Measurements from ENCODE around the gene CDYL2. TPM values are rescaled to one million over a fixed set of nuclear protein-coding genes. Genes with fewer than 3 reads are reported as not detected.

Gene CDYL2
- total RNA-seq, 3 donors from 2014 or later: 6.3 to 8.9 (median 7.5) TPM

DNA sequence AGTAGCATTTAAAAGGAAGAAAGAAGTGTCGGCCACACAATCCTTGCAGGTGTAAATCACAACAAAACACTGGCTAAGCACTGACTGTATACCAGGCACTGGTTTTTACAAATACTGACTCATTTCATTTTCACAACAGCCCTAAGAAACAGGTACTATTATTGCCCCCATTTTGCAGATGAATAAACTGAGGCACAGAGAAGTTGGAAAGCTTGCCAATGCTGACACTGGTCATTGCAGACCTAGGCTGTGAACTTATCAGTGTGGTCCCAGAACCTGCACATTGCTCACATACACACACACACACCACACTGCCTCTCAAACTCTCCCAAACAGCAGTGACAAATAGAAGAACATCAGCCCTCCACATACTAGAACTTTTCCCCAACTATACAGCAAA, 37.6 kb downstream of the CDYL2 start:
- Histone ChIP-seq H3K36me3 (ENCODE audit: low read depth) (no peaks in the 10 kb centered on the region), H3K4me1 (ENCODE audit: low read depth) (no peaks in the 10 kb centered on the region), H3K9me3 (no peaks in the 10 kb centered on the region), H3K4me3 (no peak overlapping the region)
- ATAC-seq: no peak
- intact Hi-C loops (cut with DNase I, micrococcal nuclease): no loop called here
- TF ChIP-seq, protein P1, sequence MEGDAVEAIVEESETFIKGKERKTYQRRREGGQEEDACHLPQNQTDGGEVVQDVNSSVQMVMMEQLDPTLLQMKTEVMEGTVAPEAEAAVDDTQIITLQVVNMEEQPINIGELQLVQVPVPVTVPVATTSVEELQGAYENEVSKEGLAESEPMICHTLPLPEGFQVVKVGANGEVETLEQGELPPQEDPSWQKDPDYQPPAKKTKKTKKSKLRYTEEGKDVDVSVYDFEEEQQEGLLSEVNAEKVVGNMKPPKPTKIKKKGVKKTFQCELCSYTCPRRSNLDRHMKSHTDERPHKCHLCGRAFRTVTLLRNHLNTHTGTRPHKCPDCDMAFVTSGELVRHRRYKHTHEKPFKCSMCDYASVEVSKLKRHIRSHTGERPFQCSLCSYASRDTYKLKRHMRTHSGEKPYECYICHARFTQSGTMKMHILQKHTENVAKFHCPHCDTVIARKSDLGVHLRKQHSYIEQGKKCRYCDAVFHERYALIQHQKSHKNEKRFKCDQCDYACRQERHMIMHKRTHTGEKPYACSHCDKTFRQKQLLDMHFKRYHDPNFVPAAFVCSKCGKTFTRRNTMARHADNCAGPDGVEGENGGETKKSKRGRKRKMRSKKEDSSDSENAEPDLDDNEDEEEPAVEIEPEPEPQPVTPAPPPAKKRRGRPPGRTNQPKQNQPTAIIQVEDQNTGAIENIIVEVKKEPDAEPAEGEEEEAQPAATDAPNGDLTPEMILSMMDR (IDR thresholded peaks at IDR 0.05): no peak
- DNase-seq: no peak

DNA sequence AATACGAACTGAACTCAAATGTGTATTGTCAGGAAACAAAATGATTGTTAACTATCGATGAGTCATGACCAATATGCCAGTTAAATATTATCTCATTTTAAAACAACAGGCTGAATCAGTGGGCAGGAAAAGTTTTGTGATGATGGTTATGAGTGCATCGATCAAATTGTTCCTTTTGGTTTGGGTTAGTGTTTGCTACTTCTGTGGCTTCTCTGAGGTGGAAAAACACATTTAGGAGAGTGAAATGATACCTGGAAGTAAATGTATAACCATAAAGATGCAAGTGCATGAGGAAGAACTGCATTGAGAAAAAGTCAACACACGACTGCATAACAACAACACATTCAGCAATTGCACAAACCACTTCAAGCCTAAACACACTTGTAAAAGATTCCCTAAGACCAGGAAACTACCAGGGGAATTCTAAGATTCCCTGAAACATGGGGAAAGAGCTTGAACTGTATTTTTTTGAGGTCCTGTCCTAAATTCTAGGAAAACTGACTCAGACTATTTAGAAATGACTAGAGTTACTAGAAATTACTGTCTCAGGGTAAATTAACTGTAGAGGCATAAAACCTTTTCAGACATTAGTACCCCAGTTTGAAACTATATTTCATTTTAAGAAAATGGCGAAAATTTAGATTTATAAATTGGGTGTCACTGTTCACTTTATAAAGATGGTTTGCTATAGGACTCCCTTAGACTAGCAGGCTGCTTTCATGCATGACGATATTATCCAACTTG, 44.8 kb downstream of the CDYL2 start:
- TF ChIP-seq, protein P1 (IDR thresholded peaks at IDR 0.05): no peak
- intact Hi-C loops (cut with DNase I, micrococcal nuclease): no loop called here
- H3K4me3 ChIP-seq: no peak overlapping the region
- no peaks in the 10 kb centered on the region for H3K36me3 ChIP-seq (ENCODE audit: low read depth)
- DNase-seq (no peak), ATAC-seq (peak; percentile 40)
- no peaks in the 10 kb centered on the region for H3K4me1 ChIP-seq (ENCODE audit: low read depth)
- H3K9me3 ChIP-seq: no peaks in the 10 kb centered on the region

DNA sequence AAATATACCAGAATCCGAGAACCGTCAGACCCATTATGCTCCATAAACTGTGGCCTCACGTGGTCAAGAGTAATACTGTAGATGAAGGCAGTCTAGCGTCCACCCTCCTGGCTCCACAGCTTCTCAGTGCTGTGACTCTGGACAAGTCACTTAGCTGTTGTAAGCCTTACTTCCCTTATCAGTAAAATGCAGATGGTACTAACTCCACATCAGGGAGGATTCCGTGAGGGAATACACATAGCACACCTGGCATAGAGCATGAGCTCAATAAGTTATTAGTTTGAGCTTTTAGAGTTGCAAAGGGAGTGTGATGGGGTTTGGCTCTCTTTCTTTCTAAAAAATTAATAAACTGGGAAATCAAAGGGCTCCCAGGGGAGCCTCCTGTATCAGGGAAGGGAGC, 49.9 kb downstream of the CDYL2 start:
- no peak for ATAC-seq
- TF ChIP-seq, protein P1 (IDR thresholded peaks at IDR 0.05): no peak

DNA sequence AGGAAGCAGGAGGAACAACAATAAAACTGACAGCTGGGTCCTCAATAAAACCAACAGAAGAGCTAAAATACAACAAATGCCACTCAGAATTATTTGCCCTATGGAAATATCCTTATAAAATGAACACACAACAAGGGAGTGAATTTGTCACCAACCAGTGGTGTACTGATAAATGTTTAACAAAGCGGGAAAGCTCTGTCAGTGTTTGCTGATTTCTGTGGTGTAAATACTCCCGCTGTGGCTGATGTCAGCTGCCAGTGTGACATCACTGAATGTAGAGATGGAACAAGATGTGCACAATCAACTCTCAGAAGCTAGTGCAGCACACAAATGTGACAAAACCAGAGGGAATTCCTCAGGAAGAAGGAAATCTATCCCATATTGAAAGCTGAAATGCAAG, 51.9 kb downstream of the CDYL2 start:
- Histone ChIP-seq H3K4me1 (ENCODE audit: low read depth) (no peaks in the 10 kb centered on the region), H3K4me3 (no peak overlapping the region), H3K36me3 (ENCODE audit: low read depth) (no peaks in the 10 kb centered on the region), H3K9me3 (no peaks in the 10 kb centered on the region)
- intact Hi-C loops (cut with DNase I, micrococcal nuclease): no loop called here
- DNase-seq (no peak), ATAC-seq (peak; percentile 71)
- TF ChIP-seq, protein P1 (IDR thresholded peaks at IDR 0.05): no peak

More for the DNA sequence above, 49.9 kb downstream of the CDYL2 start:
- intact Hi-C loops (cut with DNase I, micrococcal nuclease): no loop called here
- no peak overlapping the region for H3K4me3 ChIP-seq
- no peak for DNase-seq
- no peaks in the 10 kb centered on the region for H3K4me1 ChIP-seq (ENCODE audit: low read depth)
- H3K36me3 ChIP-seq (ENCODE audit: low read depth): no peaks in the 10 kb centered on the region
- no peaks in the 10 kb centered on the region for H3K9me3 ChIP-seq

DNA sequence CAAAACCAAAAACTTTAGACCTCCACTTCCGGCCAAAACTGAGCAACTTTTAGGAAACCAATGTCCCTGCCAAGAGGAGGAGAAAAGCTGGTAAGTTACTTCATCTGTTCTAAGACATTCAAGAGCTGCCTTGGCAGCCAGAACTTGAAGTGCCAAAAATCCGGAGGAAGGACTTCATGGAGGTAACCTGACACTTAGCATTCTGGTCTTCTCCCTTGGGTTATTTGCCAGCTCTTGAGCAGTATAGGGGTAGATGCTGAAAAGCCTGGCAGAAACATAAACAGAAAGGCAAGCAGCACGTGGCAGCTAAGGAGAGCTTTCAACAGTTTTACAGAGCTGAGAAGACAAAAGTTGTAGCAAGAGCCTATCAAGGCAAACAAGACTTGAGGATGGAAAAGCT, 53.2 kb downstream of the CDYL2 start:
- no peaks in the 10 kb centered on the region for H3K4me1 ChIP-seq (ENCODE audit: low read depth)
- no peaks in the 10 kb centered on the region for H3K9me3 ChIP-seq
- H3K4me3 ChIP-seq: no peak overlapping the region
- DNase-seq: no peak
- TF ChIP-seq, protein P1 (IDR thresholded peaks at IDR 0.05): no peak
- H3K36me3 ChIP-seq (ENCODE audit: low read depth): no peaks in the 10 kb centered on the region
- no peak for ATAC-seq
- intact Hi-C loops (cut with DNase I, micrococcal nuclease): no loop called here
